Activated naive CD8-positive, alpha-beta T cell treated with anti-CD3 and anti-CD28 coated beads, Interleukin-2, amount 10 ng/mL, durations not matched to agents 7 days and 5 days (primary cell): ENCODE results near the gene AMPD1. TPM values are rescaled to one million over a fixed set of nuclear protein-coding genes. Genes with fewer than 3 reads are reported as not detected.

Experiments
- ATAC-seq: fragments of 150-1000 bp; cut with Tn5 transposase; one replicate; pipeline ENCODE4 v1.10.0; 2021; ENCODE audit warnings: low read depth, moderate library complexity
- POLR2A ChIA-PET: fragments of 350-600 bp; sonication (Branson Sonifier 250); formaldehyde crosslinking; loops from one replicate; lab custom pipeline; 2021; ENCODE audit warnings: antibody characterized with exemption; lab: Charles Lee
- DNase-seq: peaks from one replicate; pipeline ENCODE4 v3.0.0; 2021
- H3K27ac Mint-ChIP-seq: one replicate; pipeline ENCODE4 v1.8.0; 2022; ENCODE audit warnings: mild to moderate bottlenecking, mixed read lengths
- H3K27me3 Mint-ChIP-seq: one replicate; pipeline ENCODE4 v1.8.0; 2022; ENCODE audit warnings: mild to moderate bottlenecking, moderate library complexity, mixed read lengths
- H3K36me3 Mint-ChIP-seq: one replicate; pipeline ENCODE4 v1.8.0; 2021; ENCODE audit warnings: mild to moderate bottlenecking, mixed read lengths
- H3K4me1 Mint-ChIP-seq: one replicate; pipeline ENCODE4 v1.8.0; 2021; ENCODE audit warnings: mixed read lengths
- H3K4me3 Mint-ChIP-seq: one replicate; pipeline ENCODE4 v1.8.0; 2022; ENCODE audit warnings: mild to moderate bottlenecking, moderate library complexity, mixed read lengths
- H3K9me3 Mint-ChIP-seq: one replicate; pipeline ENCODE4 v1.8.0; 2021; ENCODE audit warnings: mixed read lengths
- total RNA-seq, 2 experiments: library from RNA; stranded (reverse); gene quantifications; one replicate each; pipeline ENCODE4 v1.2.3, GENCODE V29; 2021

The AMPD1 gene
- total RNA-seq, 2 experiments from 2014 or later = not detected

- peak within 1 kb of the TSS; percentile 93 for H3K4me3 Mint-ChIP-seq
- H3K4me1 Mint-ChIP-seq = peaks cover 18% of the 10 kb centered on the region
- H3K27ac Mint-ChIP-seq = peak within 1 kb of the TSS; percentile 94
- ATAC-seq (peak; percentile 98), DNase-seq (peak; percentile 97)
- H3K27me3 Mint-ChIP-seq = no peaks in the 10 kb centered on the region
- POLR2A ChIA-PET = interaction anchor here (0.6 to 1.8 kb wide), 10 partner anchors 17 to 791 kb away, joined by 3 to 10 read pairs (median 5); partner anchors contain the start of genes CSDE1 and SIKE1
- peaks cover 23% of the 10 kb centered on the region for H3K36me3 Mint-ChIP-seq
- no peaks in the 10 kb centered on the region for H3K9me3 Mint-ChIP-seq
These were observed 21.2 kb upstream of the AMPD1 start, which contains the start of gene NRAS for GRCh38 chr1:114716304-114717170. NRAS (minus strand) TSS chr1:114716771; CDS start chr1:114716160, 611 bp downstream.

- Mint-ChIP-seq H3K36me3 (peaks cover 19% of the 10 kb centered on the region), H3K4me1 (peaks cover 18% of the 10 kb centered on the region), H3K9me3 (no peaks in the 10 kb centered on the region), H3K27me3 (no peaks in the 10 kb centered on the region), H3K4me3 (peak overlapping the region; percentile 93), H3K27ac (peak overlapping the region; percentile 94)
- ATAC-seq = no peak
- POLR2A ChIA-PET = interaction anchor here (0.6 to 1.8 kb wide), 10 partner anchors 17 to 790 kb away, joined by 3 to 10 read pairs (median 5); partner anchors contain the start of genes CSDE1 and SIKE1
- DNase-seq = no peak
These were observed 20.6 kb upstream of the AMPD1 start for GRCh38 chr1:114715952-114716303.

- Mint-ChIP-seq H3K27me3 (no peaks in the 10 kb centered on the region), H3K4me3 (no peak overlapping the region), H3K9me3 (no peaks in the 10 kb centered on the region), H3K27ac (no peak overlapping the region), H3K4me1 (peaks cover 18% of the 10 kb centered on the region), H3K36me3 (peaks cover 17% of the 10 kb centered on the region)
- POLR2A ChIA-PET = no interaction called here
- DNase-seq = no peak
- no peak for ATAC-seq
These were observed 17.6 kb upstream of the AMPD1 start for GRCh38 chr1:114712977-114713376.

GRCh38 chr1:114710360-114710759 is 15.0 kb upstream of the AMPD1 start:
- Mint-ChIP-seq H3K27ac (no peak overlapping the region), H3K9me3 (no peaks in the 10 kb centered on the region), H3K4me3 (no peak overlapping the region), H3K36me3 (peaks cover 16% of the 10 kb centered on the region), H3K4me1 (peaks cover 7% of the 10 kb centered on the region), H3K27me3 (no peaks in the 10 kb centered on the region)
- ATAC-seq (no peak), DNase-seq (no peak)
- POLR2A ChIA-PET = no interaction called here

GRCh38 chr1:114707604-114708003 is 12.3 kb upstream of the AMPD1 start:
- Mint-ChIP-seq H3K27me3 (no peaks in the 10 kb centered on the region), H3K9me3 (no peaks in the 10 kb centered on the region), H3K27ac (no peak overlapping the region), H3K36me3 (peaks cover 18% of the 10 kb centered on the region), H3K4me3 (no peak overlapping the region), H3K4me1 (peaks cover 5% of the 10 kb centered on the region)
- ATAC-seq (no peak), DNase-seq (no peak)
- POLR2A ChIA-PET = interaction anchor here (0.6 kb wide), 1 partner anchor 121 kb away, joined by 3 read pairs; no protein-coding TSS in a partner anchor

- DNase-seq (no peak), ATAC-seq (no peak)
- no peak overlapping the region for H3K27ac Mint-ChIP-seq
- POLR2A ChIA-PET = no interaction called here
- peaks cover 2% of the 10 kb centered on the region for H3K4me1 Mint-ChIP-seq
- H3K27me3 Mint-ChIP-seq = no peaks in the 10 kb centered on the region
- no peaks in the 10 kb centered on the region for H3K9me3 Mint-ChIP-seq
- no peak overlapping the region for H3K4me3 Mint-ChIP-seq
- peaks cover 12% of the 10 kb centered on the region for H3K36me3 Mint-ChIP-seq
These were observed 7.9 kb upstream of the AMPD1 start for GRCh38 chr1:114703242-114703641.

- H3K27ac Mint-ChIP-seq = no peak overlapping the region
These were observed 7.4 kb upstream of the AMPD1 start for GRCh38 chr1:114702737-114703136.

GRCh38 chr1:114701931-114702330 is 6.6 kb upstream of the AMPD1 start:
- Mint-ChIP-seq H3K36me3 (peaks cover 6% of the 10 kb centered on the region), H3K27me3 (peaks cover 1% of the 10 kb centered on the region), H3K4me3 (no peak overlapping the region), H3K9me3 (no peaks in the 10 kb centered on the region), H3K27ac (no peak overlapping the region), H3K4me1 (peaks cover 2% of the 10 kb centered on the region)
- ATAC-seq = no peak
- POLR2A ChIA-PET = no interaction called here
- no peak for DNase-seq

More at GRCh38 chr1:114702737-114703136, 7.4 kb upstream of the AMPD1 start:
- Mint-ChIP-seq H3K4me3 (no peak overlapping the region), H3K9me3 (no peaks in the 10 kb centered on the region), H3K27me3 (no peaks in the 10 kb centered on the region), H3K36me3 (peaks cover 10% of the 10 kb centered on the region), H3K4me1 (peaks cover 2% of the 10 kb centered on the region)
- no peak for DNase-seq
- no peak for ATAC-seq
- POLR2A ChIA-PET = no interaction called here

GRCh38 chr1:114700036-114700600 is 4.8 kb upstream of the AMPD1 start:
- peaks cover 6% of the 10 kb centered on the region for H3K27me3 Mint-ChIP-seq
- POLR2A ChIA-PET = interaction anchor here (0.6 kb wide), 1 partner anchor 942 kb away, joined by 10 read pairs; no protein-coding TSS in a partner anchor
- peaks cover 2% of the 10 kb centered on the region for H3K36me3 Mint-ChIP-seq
- H3K9me3 Mint-ChIP-seq = no peaks in the 10 kb centered on the region
- ATAC-seq = no peak
- no peak overlapping the region for H3K27ac Mint-ChIP-seq
- no peak overlapping the region for H3K4me3 Mint-ChIP-seq
- H3K4me1 Mint-ChIP-seq = peaks cover 2% of the 10 kb centered on the region
- no peak for DNase-seq

GRCh38 chr1:114696810-114697209 is 1.5 kb upstream of the AMPD1 start:
- DNase-seq (no peak), ATAC-seq (no peak)
- Mint-ChIP-seq H3K27me3 (peaks cover 10% of the 10 kb centered on the region), H3K27ac (no peak overlapping the region), H3K36me3 (no peaks in the 10 kb centered on the region), H3K4me3 (no peak overlapping the region), H3K9me3 (no peaks in the 10 kb centered on the region), H3K4me1 (no peaks in the 10 kb centered on the region)
- POLR2A ChIA-PET = no interaction called here

- no peaks in the 10 kb centered on the region for H3K36me3 Mint-ChIP-seq
- H3K27ac Mint-ChIP-seq = no peak overlapping the region
- POLR2A ChIA-PET = no interaction called here
- no peaks in the 10 kb centered on the region for H3K9me3 Mint-ChIP-seq
- DNase-seq = no peak
- H3K4me1 Mint-ChIP-seq = no peaks in the 10 kb centered on the region
- H3K4me3 Mint-ChIP-seq = no peak overlapping the region
- no peak for ATAC-seq
- peaks cover 13% of the 10 kb centered on the region for H3K27me3 Mint-ChIP-seq
These were observed 621 bp downstream of the AMPD1 start for GRCh38 chr1:114694540-114695310.

- DNase-seq (no peak), ATAC-seq (no peak)
- H3K4me3 Mint-ChIP-seq = no peak overlapping the region
- no peaks in the 10 kb centered on the region for H3K4me1 Mint-ChIP-seq
- peaks cover 13% of the 10 kb centered on the region for H3K27me3 Mint-ChIP-seq
- no peaks in the 10 kb centered on the region for H3K36me3 Mint-ChIP-seq
- POLR2A ChIA-PET = no interaction called here
- H3K9me3 Mint-ChIP-seq = no peaks in the 10 kb centered on the region
- no peak overlapping the region for H3K27ac Mint-ChIP-seq
These were observed 2.4 kb downstream of the AMPD1 start for GRCh38 chr1:114692947-114693346.

GRCh38 chr1:114691061-114691460 is 4.3 kb downstream of the AMPD1 start:
- no peak for ATAC-seq
- Mint-ChIP-seq H3K27ac (no peak overlapping the region), H3K27me3 (peaks cover 19% of the 10 kb centered on the region), H3K9me3 (no peaks in the 10 kb centered on the region), H3K4me3 (no peak overlapping the region), H3K4me1 (no peaks in the 10 kb centered on the region), H3K36me3 (no peaks in the 10 kb centered on the region)
- no peak for DNase-seq
- POLR2A ChIA-PET = interaction anchor here (0.7 kb wide), 1 partner anchor 358 kb away, joined by 4 read pairs; no protein-coding TSS in a partner anchor
